Stimulated activated CD4-positive, alpha-beta T cell treated with anti-CD3 and anti-CD28 coated beads, Interleukin-12 subunit alpha, Interleukin-12 subunit beta, amount 100 ng/mL, for 24 hours (primary cell): ENCODE data around the gene ZNF440.

Source experiments
- DNase-seq, 2 experiments: peaks; one replicate each; pipeline ENCODE4 v3.0.0-alpha.2; 2020; ENCODE audit warnings: low read depth in 2 of 2

The ZNF440 gene

GRCh38 chr19:11882606-11883005, 68.5 kb downstream of the ZNF440 start:
- DNase-seq: no peak
